ENCODE data around the gene CTSZ. TPM values are rescaled to one million over a fixed set of nuclear protein-coding genes. Genes with fewer than 3 reads are reported as not detected.

CTSZ gene
- total and polyA plus RNA-seq, 9 donors: 36.7 to 301 (median 85.6) TPM

DNA sequence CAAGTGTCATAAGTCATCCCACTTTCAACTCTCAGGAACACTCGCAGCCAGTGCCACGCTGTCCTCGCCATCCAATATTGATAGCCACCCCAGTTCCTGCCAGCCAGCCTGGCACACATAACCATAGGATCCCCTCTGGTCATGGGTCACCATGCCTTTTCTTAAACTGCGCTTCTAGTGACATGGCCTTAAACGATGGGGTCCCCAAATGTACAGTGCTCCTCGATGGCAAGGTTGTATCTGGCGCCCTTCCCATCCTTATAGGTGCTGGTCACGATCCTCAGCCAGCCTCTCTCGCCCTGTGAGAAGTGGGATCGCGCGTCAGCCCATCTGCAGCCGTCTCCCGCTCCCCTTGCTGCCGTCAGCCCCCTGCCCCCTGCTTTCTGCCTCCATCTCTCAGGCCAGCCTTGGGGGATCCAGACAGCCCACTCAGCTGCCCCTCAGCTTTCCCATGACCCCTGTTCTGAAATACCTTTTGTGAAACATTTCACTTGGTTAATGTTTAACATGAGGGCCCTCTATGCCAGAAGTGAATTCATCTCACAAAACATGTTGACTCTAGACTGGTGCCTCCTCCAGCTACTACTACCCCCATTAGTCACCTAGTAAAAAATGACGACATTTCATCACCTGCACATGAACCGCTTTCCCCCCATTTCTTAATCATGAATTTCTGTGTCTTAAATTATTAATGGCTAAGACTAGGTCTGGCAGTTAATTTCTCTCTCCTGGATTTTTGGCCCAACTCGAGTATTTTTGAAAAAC, 11.4 kb downstream of the CTSZ start:
- no peaks in the 10 kb centered on the region for H3K9me3 ChIP-seq
- no peak for TF ChIP-seq POLR2A (IDR thresholded peaks at IDR 0.05)
- TF ChIP-seq EP300 (IDR thresholded peaks at IDR 0.05): no peak
- TF ChIP-seq, protein P1, sequence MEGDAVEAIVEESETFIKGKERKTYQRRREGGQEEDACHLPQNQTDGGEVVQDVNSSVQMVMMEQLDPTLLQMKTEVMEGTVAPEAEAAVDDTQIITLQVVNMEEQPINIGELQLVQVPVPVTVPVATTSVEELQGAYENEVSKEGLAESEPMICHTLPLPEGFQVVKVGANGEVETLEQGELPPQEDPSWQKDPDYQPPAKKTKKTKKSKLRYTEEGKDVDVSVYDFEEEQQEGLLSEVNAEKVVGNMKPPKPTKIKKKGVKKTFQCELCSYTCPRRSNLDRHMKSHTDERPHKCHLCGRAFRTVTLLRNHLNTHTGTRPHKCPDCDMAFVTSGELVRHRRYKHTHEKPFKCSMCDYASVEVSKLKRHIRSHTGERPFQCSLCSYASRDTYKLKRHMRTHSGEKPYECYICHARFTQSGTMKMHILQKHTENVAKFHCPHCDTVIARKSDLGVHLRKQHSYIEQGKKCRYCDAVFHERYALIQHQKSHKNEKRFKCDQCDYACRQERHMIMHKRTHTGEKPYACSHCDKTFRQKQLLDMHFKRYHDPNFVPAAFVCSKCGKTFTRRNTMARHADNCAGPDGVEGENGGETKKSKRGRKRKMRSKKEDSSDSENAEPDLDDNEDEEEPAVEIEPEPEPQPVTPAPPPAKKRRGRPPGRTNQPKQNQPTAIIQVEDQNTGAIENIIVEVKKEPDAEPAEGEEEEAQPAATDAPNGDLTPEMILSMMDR (IDR thresholded peaks at IDR 0.05): no peak
- no peaks in the 10 kb centered on the region for H3K27me3 ChIP-seq
- DNase-seq: no peak
- H3K27ac ChIP-seq: no peak overlapping the region
- WGBS, 3 donors: 84 to 87% (median 84%) methylated on average over 18 of the region's 18 CpGs
- no peaks in the 10 kb centered on the region for H3K36me3 ChIP-seq
- no peaks in the 10 kb centered on the region for H3K4me1 ChIP-seq (ENCODE audit: insufficient read depth)
- intact Hi-C loops (cut with DNase I): loop anchor here in 1 of 4 donors (5.0 kb wide), 1 partner anchor 58 kb away; no protein-coding TSS in a partner anchor
- H3K4me3 ChIP-seq: no peak overlapping the region

DNA sequence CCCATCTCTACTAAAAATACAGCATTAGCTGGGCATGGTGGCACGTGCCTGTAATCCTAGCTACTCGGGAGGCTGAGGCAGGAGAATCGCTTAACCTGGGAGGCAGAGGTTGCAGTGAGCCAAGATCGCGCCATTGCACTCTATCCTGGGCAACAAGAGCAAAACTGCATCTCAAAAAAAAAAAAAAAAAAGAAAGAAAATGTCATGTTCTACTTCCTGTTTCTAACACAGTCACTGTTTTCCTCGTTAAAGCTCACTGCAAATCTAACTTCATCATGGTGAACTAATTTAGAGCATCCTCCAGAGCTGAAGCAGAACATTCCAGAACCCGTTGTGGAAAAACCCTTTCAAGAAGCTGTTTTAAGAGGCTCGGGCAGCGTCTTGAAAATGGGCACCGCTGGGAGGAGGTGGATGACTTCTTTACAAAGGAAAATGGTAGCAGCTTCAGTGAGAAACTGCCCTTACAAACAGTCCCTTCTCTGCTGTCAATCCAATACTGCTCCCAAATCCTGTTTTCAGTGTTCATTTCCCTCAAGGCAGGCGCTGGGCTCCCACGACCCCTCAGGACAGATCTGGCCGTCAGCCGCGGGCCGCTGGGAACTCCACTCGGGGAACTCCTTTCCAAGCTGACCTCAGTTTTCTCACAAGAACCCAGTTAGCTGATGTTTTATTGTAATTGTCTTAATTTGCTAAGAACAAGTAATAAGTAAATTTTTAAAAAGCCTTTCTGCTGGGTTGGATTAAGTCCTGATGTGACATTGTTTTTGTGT, 12.5 kb downstream of the CTSZ start:
- H3K27ac ChIP-seq: no peak overlapping the region
- H3K36me3 ChIP-seq: no peaks in the 10 kb centered on the region
- DNase-seq: no peak
- no peaks in the 10 kb centered on the region for H3K9me3 ChIP-seq
- no peak overlapping the region for H3K4me3 ChIP-seq
- TF ChIP-seq, protein P1 (IDR thresholded peaks at IDR 0.05): no peak
- TF ChIP-seq EP300 (IDR thresholded peaks at IDR 0.05): no peak
- no peak for TF ChIP-seq POLR2A (IDR thresholded peaks at IDR 0.05)
- no peaks in the 10 kb centered on the region for H3K27me3 ChIP-seq
- no peaks in the 10 kb centered on the region for H3K4me1 ChIP-seq (ENCODE audit: insufficient read depth)
- WGBS, 3 donors: 70 to 80% (median 79%) methylated on average over 17 of the region's 17 CpGs
- intact Hi-C loops (cut with DNase I): loop anchor here in 1 of 4 donors (5.0 kb wide), 1 partner anchor 57 kb away; no protein-coding TSS in a partner anchor

DNA sequence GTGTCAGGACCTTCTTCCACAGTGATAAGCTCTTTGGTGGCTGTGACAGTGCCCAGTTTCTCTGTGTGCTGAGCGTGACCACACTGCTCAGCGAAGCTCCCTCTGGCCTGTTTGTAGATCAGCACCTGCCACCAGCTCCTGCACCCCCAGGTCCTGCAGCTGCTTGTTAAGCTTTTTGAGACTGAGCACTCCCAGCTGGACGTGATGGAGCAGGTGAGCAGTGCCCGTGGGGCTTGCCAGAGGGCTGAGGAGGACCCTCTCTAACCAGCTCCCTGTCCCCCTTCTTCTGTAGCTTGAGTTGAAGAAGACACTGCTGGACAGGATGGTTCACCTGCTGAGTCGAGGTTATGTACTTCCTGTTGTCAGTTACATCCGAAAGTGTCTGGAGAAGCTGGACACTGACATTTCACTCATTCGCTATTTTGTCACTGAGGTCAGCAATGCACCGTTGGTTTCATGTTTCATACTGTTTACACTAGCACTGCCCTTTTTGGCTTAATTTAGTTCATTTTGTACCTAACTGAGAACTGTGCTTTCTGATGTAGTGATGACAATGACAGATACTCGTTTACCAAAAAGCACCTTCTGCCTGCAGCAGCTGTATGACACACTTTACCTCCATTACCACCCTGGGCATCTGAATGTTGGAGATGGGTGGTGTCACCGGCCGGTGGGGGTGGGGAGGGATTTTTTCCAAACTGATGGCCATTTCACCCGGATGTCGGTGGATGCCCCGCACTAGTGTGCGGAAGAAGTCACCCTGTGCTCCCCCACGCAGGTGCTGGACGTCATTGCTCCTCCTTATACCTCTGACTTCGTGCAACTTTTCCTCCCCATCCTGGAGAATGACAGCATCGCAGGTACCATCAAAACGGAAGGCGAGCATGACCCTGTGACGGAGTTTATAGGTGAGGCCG, 13.5 kb downstream of the CTSZ start:
- TF ChIP-seq, protein P1 (IDR thresholded peaks at IDR 0.05): no peak
- TF ChIP-seq EP300 (IDR thresholded peaks at IDR 0.05): no peak
- TF ChIP-seq POLR2A (IDR thresholded peaks at IDR 0.05): no peak
- Histone ChIP-seq H3K4me3 (no peak overlapping the region), H3K27ac (no peak overlapping the region), H3K9me3 (no peaks in the 10 kb centered on the region), H3K36me3 (no peaks in the 10 kb centered on the region), H3K4me1 (ENCODE audit: insufficient read depth) (no peaks in the 10 kb centered on the region), H3K27me3 (no peaks in the 10 kb centered on the region)
- intact Hi-C loops (cut with DNase I): no loop called here
- no peak for DNase-seq
- 82 to 84% (median 83%) methylated on average over 23 of the region's 23 CpGs for WGBS, 3 donors

DNA sequence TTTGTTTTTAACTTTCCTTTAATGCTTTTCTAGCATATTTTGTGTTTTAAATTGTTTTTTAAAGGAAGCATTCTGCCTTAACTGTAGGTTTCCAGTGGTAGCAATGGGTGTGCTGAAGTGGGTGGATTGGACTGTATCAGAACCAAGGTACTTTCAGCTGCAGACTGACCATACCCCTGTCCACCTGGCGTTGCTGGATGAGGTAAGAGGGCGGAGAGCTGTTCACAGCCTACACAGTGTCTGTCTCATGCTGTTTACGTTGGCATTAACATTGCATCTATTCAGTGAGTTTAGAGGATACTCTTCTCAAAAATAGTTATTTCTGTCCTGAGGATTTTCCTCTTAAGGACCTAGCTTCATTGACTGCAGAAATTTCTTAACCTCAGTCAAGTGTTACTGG, 14.1 kb downstream of the CTSZ start:
- 89 to 92% (median 90%) methylated on average over 3 of the region's 3 CpGs for WGBS, 3 donors
- DNase-seq: no peak
- no peaks in the 10 kb centered on the region for H3K36me3 ChIP-seq

More for the DNA sequence above, 14.1 kb downstream of the CTSZ start:
- no peaks in the 10 kb centered on the region for H3K4me1 ChIP-seq (ENCODE audit: insufficient read depth)
- intact Hi-C loops (cut with DNase I): no loop called here
- no peaks in the 10 kb centered on the region for H3K27me3 ChIP-seq
- H3K4me3 ChIP-seq: no peak overlapping the region
- H3K27ac ChIP-seq: no peak overlapping the region
- H3K9me3 ChIP-seq: no peaks in the 10 kb centered on the region
- TF ChIP-seq, protein P1 (IDR thresholded peaks at IDR 0.05): no peak
- TF ChIP-seq POLR2A (IDR thresholded peaks at IDR 0.05) (no peak), EP300 (IDR thresholded peaks at IDR 0.05) (no peak)
